AG04449 (cell line): ENCODE results near the gene PPFIA1.

Experiments used
- CTCF ChIA-PET: fragments of 350-600 bp; formaldehyde crosslinking; extraction: SDS; loops from one replicate; lab custom pipeline; 2021; ENCODE audit warnings: antibody characterized with exemption; lab: Yijun Ruan, JAX
- POLR2A ChIA-PET: fragments of 400-600, 350-600 bp; formaldehyde crosslinking; extraction: SDS; loops from one replicate; lab custom pipeline; 2020; ENCODE audit warnings: antibody characterized with exemption, inconsistent platforms; lab: Yijun Ruan, JAX
- DNase-seq: peaks from one replicate; pipeline ENCODE4 v3.0.0-alpha.2; 2010; ENCODE audit warnings: low read depth, low spot score
- H3K4me3 ChIP-seq: 2 replicates; pipeline ENCODE4 v1.5.1; 2011; ENCODE audit warnings: low read depth, mild to moderate bottlenecking, control low read depth, low read length
- TF ChIP-seq, protein P1 (sequence below): IDR thresholded peaks from one replicate; pipeline ENCODE4 v1.5.1; 2011; ENCODE audit warnings: mild to moderate bottlenecking, moderate library complexity, low read length, control low read depth, inconsistent platforms; ENCODE audit not compliant: insufficient read depth; ENCODE audit errors: missing control alignments

The PPFIA1 gene

DNA sequence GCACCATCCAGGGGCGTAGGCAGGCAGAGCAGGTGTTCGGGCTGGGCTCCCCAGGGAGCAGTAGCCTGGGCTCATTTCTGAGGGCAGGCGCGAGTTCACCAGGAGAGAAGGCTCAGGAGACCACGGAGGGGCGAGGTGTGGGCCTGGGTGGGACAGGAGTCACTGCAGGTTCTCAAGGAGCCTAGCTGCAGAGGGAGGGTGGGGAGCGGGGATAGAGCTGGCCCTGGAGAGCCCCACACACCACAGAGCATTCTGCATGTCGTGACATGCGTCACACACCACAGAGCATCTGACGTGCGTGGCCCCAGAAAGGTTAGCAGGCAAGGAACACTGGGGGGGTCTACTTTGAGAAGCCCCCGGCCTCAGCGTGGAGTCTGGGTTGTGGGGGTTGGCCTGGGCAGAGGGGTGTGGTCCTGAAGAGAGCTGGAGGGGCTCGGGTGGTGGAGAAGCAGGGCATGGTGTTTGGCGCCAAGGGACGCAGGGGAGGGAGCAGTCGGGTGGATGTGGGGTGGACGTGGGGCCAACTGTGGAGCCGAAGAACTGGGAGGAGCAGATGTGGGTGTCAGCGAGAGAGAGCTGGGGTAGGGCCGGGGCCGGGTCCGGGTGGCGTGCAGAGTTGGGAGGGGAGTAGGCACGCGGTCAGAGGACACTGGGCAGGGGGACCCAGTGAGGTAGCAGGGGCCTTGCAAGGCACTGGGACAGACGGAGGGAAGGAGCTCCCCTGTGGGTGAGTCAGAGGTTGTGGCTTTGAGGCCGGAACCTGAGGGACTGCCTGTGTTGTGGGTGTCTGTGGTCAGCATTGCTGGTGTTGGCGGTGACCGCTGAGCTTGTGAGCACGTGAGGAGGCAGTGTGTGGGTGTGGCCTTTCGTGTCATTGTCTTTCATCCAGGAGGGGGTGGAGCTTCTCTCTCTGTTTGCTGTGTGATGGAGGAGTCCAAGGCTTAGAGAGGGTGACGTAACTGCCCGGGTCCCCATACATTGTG lies 153.3 kb downstream of the PPFIA1 start:
- DNase-seq = no peak
- CTCF ChIA-PET = interaction anchor here (0.5 to 2.0 kb wide), 3 partner anchors 8 to 1544 kb away, joined by 3 to 9 read pairs (median 3); no protein-coding TSS in a partner anchor
- H3K4me3 ChIP-seq = no peak overlapping the region
- TF ChIP-seq, protein P1, sequence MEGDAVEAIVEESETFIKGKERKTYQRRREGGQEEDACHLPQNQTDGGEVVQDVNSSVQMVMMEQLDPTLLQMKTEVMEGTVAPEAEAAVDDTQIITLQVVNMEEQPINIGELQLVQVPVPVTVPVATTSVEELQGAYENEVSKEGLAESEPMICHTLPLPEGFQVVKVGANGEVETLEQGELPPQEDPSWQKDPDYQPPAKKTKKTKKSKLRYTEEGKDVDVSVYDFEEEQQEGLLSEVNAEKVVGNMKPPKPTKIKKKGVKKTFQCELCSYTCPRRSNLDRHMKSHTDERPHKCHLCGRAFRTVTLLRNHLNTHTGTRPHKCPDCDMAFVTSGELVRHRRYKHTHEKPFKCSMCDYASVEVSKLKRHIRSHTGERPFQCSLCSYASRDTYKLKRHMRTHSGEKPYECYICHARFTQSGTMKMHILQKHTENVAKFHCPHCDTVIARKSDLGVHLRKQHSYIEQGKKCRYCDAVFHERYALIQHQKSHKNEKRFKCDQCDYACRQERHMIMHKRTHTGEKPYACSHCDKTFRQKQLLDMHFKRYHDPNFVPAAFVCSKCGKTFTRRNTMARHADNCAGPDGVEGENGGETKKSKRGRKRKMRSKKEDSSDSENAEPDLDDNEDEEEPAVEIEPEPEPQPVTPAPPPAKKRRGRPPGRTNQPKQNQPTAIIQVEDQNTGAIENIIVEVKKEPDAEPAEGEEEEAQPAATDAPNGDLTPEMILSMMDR = no peak
- POLR2A ChIA-PET = interaction anchor here (0.5 to 1.2 kb wide), 3 partner anchors 8 to 120 kb away, joined by 3 to 5 read pairs (median 3); no protein-coding TSS in a partner anchor

DNA sequence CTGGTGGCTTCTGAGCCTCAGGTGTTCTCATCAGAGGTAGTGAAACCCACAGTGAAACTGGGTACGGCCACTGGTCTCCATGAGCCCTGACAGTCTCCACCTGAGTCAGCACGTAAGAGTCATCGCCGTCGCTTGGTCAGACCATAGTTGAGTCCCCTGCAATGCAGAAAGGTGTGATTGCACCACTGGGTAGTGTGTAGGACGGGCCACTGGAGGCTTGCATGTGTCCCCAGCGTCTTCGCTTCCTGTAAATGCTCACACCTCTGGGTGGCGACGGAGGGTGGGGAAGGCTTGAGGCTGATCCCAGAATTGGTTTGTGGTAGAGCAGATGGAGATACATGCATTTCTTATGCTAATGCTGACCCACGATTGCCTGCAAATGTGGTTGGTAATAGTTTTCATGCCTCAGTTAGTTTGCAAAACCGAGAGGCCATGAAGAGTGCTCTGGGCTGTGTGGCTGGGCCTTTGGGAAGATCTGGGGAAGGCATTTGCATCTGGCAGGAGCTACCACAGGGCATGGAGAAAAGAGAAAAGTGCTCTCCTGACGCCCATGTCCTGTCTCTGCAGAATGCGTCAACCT lies 154.4 kb downstream of the PPFIA1 start:
- DNase-seq = no peak
- POLR2A ChIA-PET = interaction anchor here (0.5 to 1.2 kb wide), 2 partner anchors 9 to 20 kb away, joined by 3 to 5 read pairs; no protein-coding TSS in a partner anchor
- no peak overlapping the region for H3K4me3 ChIP-seq
- CTCF ChIA-PET = interaction anchor here (0.6 to 2.0 kb wide), 2 partner anchors 9 to 143 kb away, joined by 3 to 9 read pairs; no protein-coding TSS in a partner anchor
- TF ChIP-seq, protein P1 = no peak

DNA sequence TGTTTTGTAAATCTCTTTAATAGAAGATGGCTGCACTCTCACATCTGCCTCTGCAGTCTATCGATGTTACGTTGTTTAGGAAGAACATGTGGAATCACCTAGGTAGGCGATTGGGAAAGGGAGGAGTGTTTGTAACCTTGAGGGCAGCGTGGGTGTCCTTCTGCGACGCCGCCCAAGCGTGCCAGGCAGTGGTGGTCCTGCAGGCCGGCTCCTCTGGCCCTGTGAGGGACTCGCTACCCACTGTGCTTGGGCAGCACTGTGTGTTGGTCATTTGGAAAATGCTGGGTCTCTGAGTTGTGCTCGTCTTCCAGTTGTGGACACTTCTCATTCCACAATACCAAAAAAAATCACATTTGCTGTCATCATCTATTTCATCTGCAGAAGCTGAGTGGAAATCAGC lies 156.9 kb downstream of the PPFIA1 start:
- ChIA-PET POLR2A (no interaction called here), CTCF (interaction anchor here (0.8 kb wide), 1 partner anchor 12 kb away, joined by 4 read pairs; no protein-coding TSS in a partner anchor)

DNA sequence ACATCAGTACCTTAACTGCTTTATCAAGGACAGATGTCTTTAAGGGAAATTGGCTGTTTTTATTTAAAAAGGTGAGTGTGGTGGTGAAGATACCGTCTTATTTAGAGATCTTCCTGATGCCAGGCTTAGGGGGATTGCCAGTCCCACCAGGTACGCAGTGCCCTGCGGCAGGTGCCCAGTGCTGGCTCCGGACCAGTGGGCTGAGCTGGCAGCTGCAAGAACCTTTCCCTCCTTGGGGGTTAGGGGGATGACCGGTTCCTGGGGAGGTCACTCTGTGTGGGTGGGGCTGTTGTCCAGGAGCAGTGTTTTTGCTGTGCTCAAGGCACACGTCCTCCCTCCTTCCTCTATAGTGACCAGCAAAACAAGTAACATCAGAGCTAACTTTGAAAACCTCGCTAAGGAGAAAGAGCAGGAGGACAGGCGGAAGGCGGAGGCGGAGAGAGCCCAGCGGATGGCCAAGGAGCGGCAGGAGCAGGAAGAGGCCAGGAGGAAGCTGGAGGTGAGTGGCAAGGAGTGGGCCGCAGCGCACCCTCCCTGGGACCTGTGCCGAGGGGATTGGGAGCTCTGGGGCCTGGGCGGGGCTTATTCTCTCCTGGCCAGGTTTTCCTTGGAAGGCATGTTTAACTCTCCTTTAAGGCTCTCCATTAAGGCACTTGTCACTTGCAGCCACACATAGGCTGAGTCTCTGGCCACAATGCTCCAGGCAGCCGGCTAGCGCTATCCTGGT lies 158.4 kb downstream of the PPFIA1 start:
- DNase-seq = no peak

More for the DNA sequence above, 156.9 kb downstream of the PPFIA1 start:
- TF ChIP-seq, protein P1 = no peak
- no peak overlapping the region for H3K4me3 ChIP-seq
- DNase-seq = no peak

DNA sequence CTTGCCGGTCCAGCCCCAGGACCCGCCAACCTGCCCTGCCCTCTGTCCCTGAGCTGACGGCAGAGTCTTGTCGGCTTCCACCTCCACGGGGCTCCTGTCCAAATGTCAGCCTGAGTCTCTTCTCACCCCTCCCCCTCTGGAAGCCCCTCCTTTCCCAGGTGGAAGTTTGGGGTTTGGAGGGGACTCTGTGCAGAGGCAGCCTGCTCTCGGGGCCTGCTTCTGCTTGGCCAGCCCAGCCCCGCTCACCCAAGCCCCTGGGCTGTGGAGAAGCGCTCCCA lies 158.9 kb downstream of the PPFIA1 start:
- DNase-seq = no peak
- ChIA-PET CTCF (interaction anchor here (1.0 kb wide), 1 partner anchor 14 kb away, joined by 3 read pairs; no protein-coding TSS in a partner anchor), POLR2A (no interaction called here)
- TF ChIP-seq, protein P1 = no peak
- H3K4me3 ChIP-seq = no peak overlapping the region

More for the DNA sequence above, 158.4 kb downstream of the PPFIA1 start:
- TF ChIP-seq, protein P1 = no peak
- CTCF ChIA-PET = interaction anchor here (1.0 kb wide), 1 partner anchor 14 kb away, joined by 3 read pairs; no protein-coding TSS in a partner anchor
- POLR2A ChIA-PET = no interaction called here
- no peak overlapping the region for H3K4me3 ChIP-seq
